GM18507 (cell line): ENCODE results near the gene GLUD2.
"Not testable (repeated sequence)": the region's sequence is repeated elsewhere in the genome, so short reads cannot be mapped to it uniquely, and the experiment has no call there.

Experiments
- DNase-seq: peaks from one replicate; pipeline ENCODE4 v3.0.0; 2011; ENCODE audit warnings: low read depth; ENCODE audit not compliant: insufficient read length; ENCODE audit errors: extremely low spot score
- FAIRE-seq: peaks from 2 replicates; lab custom pipeline; 2011; peaks lifted over from hg19 to GRCh38; lab: Jason Lieb, UNC

GLUD2 gene

GRCh38 chrX:121047441-121048419, at the start of gene GLUD2:
TSS of gene GLUD2 (plus strand) at chrX:121047610. CDS start at chrX:121047685, 75 bp downstream.
- DNase-seq, result not testable (repeated sequence)
- FAIRE-seq, result peak; percentile 87

GRCh38 chrX:120999413-120999812, 48.0 kb upstream of the GLUD2 start:
- DNase-seq (no peak), FAIRE-seq (peak; percentile 21)

GRCh38 chrX:121000589-121000988, 46.8 kb upstream of the GLUD2 start:
- no peak for DNase-seq
- FAIRE-seq, result peak; percentile 39

DNA sequence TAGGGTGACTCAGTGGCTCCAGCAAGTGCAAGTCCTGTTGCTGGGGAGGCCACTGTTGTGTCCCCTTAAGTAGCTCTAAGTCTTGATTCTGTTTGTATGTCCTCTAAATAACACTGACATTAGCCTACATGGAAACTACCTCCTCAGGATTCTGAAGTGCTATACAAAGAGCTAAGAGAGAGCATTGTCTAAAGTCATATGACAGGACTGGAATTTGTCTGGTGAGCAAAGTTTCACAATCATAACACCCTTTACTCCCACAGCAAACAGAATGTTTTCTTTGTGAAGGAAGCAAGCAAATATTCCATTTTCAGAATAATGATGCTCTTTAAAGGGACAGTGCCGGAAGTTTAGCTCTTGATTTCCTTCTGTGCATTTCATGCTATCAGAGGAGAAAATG, 38.5 kb upstream of the GLUD2 start:
- FAIRE-seq (no peak), DNase-seq (no peak)

- FAIRE-seq, result no peak
These were observed 37.6 kb upstream of the GLUD2 start for GRCh38 chrX:121009764-121010163.

DNA sequence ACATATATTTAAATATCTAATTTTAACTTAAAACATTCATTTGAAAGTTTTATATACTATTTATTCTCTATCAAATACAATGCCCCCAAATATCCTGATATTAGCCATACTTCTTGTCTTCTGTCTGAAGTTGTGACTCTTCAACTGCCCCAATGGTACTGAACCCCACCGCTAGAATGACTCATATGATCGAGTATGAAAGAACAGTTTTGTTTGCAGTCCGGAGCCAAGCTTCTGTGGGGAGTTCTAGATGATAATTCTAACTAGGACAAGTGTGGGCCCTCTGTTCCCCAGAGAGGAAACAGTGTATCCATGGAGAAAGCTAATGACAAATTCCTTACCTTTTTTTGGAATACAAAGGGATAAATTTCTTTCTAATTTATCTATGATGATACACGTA, 37.2 kb upstream of the GLUD2 start:
- FAIRE-seq (no peak), DNase-seq (no peak)

More at GRCh38 chrX:121009764-121010163, 37.6 kb upstream of the GLUD2 start:
- no peak for DNase-seq

DNA sequence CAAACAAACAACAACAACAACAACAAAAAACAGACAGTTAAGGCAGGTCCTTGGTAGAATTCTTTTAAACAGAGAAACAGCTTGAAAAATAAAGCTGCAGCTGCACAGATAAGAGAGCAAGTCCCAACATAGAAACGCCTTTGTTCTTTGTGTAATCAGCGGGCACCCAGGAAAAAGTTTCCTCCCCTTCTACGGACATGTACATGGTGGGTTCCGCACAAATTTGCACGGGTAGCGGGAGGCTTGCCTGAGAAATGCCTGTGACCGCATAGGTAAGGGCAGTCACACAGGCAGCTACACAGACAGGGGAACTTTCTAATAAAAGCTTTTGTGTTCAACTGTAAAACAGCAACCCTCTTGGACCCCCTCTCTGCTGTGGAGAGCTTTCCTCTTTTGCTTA, 36.2 kb upstream of the GLUD2 start:
- DNase-seq (no peak), FAIRE-seq (no peak)

DNA sequence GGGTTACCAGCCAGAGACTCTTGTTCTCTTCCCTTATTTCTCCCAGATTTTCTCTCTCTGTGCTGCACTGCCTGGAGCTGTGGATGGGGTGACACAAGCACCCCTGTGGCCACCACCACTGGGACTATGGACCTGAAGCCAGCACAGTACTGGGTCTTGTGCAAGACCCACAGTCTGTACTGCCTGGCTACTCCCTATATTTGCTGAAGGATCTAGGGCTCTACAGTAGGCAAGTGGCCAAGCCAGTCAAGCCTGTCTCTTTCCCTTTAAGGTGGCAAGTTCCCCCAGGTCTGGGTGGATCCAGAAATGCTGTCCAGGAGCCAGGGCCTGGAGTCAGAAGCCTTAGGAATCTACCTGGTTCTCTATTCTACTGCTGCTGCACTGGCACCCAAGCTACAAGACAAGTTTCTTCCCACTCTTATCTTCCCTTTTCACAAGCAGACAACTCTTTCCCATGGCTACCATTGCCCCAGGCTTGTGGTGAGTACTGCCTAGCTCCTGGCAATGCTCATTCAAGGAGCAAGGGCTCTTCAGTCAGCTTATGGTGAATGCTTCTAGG, 33.4 kb upstream of the GLUD2 start:
- DNase-seq (no peak), FAIRE-seq (no peak)

DNA sequence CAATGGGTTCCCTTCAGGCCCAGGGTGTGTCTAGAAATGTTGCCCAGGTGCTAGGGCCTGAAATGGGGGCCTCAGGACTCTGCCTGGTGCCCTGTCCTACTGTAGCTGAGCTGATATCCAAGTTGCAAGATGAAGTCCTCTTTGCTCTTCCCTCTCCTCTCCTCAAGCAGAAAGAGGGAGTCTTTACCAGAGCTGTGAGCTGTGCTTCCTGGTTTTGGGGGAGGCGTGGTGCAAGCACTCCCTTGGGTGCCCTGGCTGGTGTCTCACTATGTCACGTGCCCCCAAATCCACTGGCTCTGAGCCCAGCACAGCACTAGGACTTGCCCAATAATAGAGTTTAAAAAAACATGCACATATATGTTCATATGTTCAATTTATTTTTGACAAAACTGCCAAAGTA, 32.6 kb upstream of the GLUD2 start:
- DNase-seq, result no peak
- FAIRE-seq, result no peak

DNA sequence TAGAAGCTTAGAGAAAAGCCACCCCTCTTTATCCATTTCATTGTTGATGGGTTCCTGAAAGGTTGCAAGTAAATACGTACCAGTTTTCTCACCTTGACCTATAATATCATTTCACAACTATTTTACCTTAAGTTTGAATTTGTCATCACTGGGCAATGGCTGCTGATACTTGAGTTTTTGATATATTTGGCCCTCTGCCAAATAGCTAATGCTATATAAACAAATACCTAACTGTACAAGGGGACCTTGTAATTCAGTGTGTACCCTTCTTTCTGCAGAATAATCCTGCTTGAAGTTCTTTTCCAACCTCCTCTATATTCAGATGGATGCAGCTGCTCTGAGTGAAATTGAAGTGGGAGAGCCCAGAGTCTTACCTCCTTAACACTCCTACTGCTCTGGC, 19.0 kb upstream of the GLUD2 start:
- DNase-seq, result no peak
- no peak for FAIRE-seq

DNA sequence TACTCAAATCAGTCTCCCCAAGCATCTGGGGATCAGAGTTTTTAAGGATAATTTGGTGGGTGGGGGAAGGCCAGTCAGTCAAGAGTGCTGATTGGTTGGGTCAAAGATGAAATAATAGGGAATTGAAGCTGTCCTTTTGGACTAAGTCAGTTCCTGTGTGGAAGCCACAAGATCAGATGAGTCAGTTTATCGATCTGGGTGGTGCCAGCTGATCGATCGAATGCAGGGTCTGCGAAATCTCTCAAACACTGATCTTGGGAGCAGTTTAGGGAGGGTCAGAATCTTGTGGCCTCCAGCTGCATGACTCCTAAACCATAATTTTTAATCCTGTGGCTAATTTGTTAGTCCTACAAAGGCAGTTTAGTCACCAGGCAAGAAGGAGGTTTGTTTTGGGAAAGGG, 17.3 kb upstream of the GLUD2 start:
- DNase-seq (no peak), FAIRE-seq (no peak)

GRCh38 chrX:121032531-121032930, 14.9 kb upstream of the GLUD2 start:
- DNase-seq, result no peak
- FAIRE-seq, result no peak

DNA sequence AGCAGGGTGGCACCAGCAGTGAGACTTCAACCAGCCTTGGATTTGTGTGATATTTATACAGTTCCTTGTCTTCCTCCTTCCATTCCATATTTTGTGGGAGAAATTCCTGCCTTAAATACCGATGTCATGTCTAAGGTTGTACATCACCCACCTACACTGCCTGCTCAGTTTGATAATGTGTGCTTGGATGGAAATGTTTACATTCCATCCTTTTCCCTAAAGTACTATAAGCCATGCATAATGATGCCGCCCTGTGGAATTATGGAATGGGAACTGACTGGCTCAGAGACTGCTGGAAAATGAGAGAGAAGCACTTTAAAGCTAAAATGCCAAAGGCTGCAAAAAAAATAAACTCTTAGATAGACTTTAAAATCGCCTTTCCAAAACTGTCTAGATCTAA, 11.3 kb upstream of the GLUD2 start:
- FAIRE-seq, result no peak
- DNase-seq, result no peak

- FAIRE-seq (no peak), DNase-seq (no peak)
These were observed 10.5 kb upstream of the GLUD2 start for GRCh38 chrX:121036951-121037350.

DNA sequence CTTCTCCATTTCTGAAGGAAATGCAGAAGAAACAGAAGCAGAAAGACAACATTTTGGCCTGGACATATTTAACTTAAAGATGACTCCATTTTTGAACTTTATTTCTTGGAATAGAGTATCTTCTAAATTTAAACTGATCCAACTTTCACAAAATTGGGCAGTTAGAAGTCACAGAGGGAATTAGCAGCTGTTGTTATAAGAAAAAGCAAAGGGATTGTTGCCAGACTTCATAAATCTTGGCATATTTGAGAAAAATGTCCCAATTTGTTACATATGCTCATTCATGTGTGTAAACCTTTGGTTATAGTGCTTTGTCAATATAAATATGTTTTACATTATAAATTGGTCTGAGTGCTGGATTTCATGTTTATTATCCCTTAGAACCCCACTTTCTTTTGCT, 3.4 kb downstream of the GLUD2 start:
- no peak for FAIRE-seq
- DNase-seq, result no peak

DNA sequence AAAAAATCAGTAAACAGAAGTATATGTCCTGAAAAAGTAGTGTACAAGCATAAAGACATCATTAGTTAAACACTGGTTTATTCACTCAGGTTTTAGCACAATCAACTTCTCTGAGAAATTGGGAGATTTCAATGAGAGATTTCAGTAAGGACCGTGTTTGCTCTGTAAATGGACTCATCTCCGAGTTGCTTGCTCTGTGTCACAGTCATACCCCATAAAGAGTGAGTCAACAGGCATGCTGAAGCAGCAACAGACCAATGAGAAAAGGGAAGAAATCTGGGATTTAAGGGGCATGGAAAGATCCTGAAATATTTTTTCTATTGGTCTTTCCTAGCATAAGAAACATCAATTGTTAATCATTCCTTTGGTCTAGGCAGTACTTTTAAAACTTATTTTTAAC, 4.7 kb downstream of the GLUD2 start:
- DNase-seq (no peak), FAIRE-seq (no peak)

- FAIRE-seq (no peak), DNase-seq (no peak)
These were observed 14.9 kb downstream of the GLUD2 start for GRCh38 chrX:121062289-121062688.

DNA sequence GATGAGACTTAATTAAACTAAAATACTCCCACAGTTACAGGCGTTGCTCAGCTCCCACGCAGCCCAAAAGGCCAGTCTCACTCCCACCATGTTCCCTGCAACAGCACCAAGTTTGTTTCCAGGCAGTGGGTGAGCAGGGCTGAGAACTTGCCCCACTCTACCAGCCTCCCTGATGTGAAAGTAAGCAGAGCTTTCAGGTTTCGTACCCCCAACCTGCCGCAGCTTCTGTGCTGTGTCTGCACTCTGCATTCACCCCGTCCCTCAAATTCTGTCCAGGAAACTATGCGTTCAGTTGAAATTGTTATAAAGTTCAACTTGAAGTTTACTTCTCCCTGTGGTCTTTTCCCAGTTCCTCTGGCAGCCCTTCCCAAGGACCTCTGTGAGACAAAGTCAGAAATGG, 17.2 kb downstream of the GLUD2 start:
- FAIRE-seq, result peak; percentile 39
- no peak for DNase-seq

- not testable (repeated sequence) for FAIRE-seq, DNase-seq
These were observed 36.8 kb downstream of the GLUD2 start for GRCh38 chrX:121084247-121084646.

DNA sequence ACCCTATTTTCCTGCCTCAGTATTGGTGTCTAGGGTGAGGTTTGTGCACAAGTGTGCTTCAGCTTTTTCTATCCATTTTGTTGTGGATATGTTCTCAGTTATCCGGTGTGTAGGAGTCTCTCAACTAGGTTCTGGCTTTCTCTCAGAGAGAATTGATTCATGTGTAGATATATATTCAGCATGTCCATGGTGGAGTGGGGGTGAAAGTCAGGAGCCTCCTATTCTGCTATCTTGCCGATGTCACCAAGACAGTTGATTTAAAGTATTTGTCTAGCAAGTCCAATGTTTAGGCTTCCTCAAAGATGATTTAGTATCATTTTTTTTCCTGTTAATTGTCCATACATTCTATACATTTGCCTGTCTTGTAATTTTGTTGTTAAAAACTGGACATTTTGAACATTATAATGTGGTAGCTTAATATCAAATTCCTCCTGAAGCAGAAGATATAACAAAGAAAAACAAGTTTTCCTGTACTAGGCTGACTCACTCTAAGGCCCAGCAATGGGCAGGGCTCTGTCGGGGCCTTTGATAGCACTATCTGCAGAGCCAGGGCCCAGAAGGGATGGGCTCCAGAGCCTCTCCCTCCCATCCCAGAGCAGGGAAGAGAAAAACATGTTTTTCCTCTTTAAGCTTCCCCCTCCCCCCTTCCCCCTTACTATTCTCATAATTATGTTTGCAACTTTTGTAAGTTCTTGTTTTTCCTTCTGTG, 37.6 kb downstream of the GLUD2 start:
- DNase-seq (no peak), FAIRE-seq (no peak)
